Measurements from ENCODE around the gene HS3ST4. TPM values are rescaled to one million over a fixed set of nuclear protein-coding genes. Genes with fewer than 3 reads are reported as not detected.

HS3ST4 gene
- polyA plus RNA-seq, 1 donor from 2014 or later: 13.0 TPM

GRCh38 chr16:26134588-26134987 is 442.8 kb downstream of the HS3ST4 start:
- no peak overlapping the region for H3K27ac ChIP-seq (ENCODE audit: low read length)
- no peaks in the 10 kb centered on the region for H3K9me2 ChIP-seq (ENCODE audit: insufficient read depth, low read length)
- H3F3A ChIP-seq (ENCODE audit: insufficient read depth, low read length, poor library complexity, severe bottlenecking): no peaks in the 10 kb centered on the region
- H3K9ac ChIP-seq (ENCODE audit: low read length): no peak overlapping the region
- no peak overlapping the region for H3K4me3 ChIP-seq (ENCODE audit: low read length)
- no peaks in the 10 kb centered on the region for H4K20me1 ChIP-seq (ENCODE audit: insufficient read depth)
- H3K9me3 ChIP-seq (ENCODE audit: low read length): no peaks in the 10 kb centered on the region
- TF ChIP-seq CTCF (IDR thresholded peaks at IDR 0.05; ENCODE audit: poor library complexity, severe bottlenecking) (no peak), REST (IDR thresholded peaks at IDR 0.05; ENCODE audit: borderline replicate concordance) (no peak), POLR2AphosphoS5 (IDR thresholded peaks at IDR 0.05) (no peak), SMC3 (conservative IDR thresholded peaks at IDR 0.05; ENCODE audit: poor library complexity) (no peak), EP300 (conservative IDR thresholded peaks at IDR 0.05; ENCODE audit: poor library complexity, severe bottlenecking) (no peak), RAD21 (conservative IDR thresholded peaks at IDR 0.05) (no peak), EZH2 (IDR thresholded peaks at IDR 0.05; ENCODE audit: borderline replicate concordance, insufficient read depth, low read length, poor library complexity, severe bottlenecking) (no peak), MXI1 (conservative IDR thresholded peaks at IDR 0.05; ENCODE audit: poor library complexity, severe bottlenecking) (no peak), TAF1 (IDR thresholded peaks at IDR 0.05; ENCODE audit: low read depth) (no peak)
- H3K4me2 ChIP-seq (ENCODE audit: low read length): no peak overlapping the region
- H3K79me2 ChIP-seq (replicated peaks; ENCODE audit: insufficient read depth, low read length): no peaks in the 10 kb centered on the region
- no peaks in the 10 kb centered on the region for H3K27me3 ChIP-seq (ENCODE audit: insufficient read depth, low read depth, low read length)
- H3K36me3 ChIP-seq (ENCODE audit: insufficient read depth, low read length): no peaks in the 10 kb centered on the region
- no peak overlapping the region for H2AFZ ChIP-seq (ENCODE audit: low read depth, low read length)

- Histone ChIP-seq H3F3A (ENCODE audit: insufficient read depth, low read length, poor library complexity, severe bottlenecking) (no peaks in the 10 kb centered on the region), H3K79me2 (replicated peaks; ENCODE audit: insufficient read depth, low read length) (no peaks in the 10 kb centered on the region), H3K9me3 (ENCODE audit: low read length) (no peaks in the 10 kb centered on the region), H3K9me2 (ENCODE audit: insufficient read depth, low read length) (no peaks in the 10 kb centered on the region), H3K4me3 (ENCODE audit: low read length) (no peak overlapping the region), H3K27me3 (ENCODE audit: insufficient read depth, low read depth, low read length) (no peaks in the 10 kb centered on the region), H4K20me1 (ENCODE audit: insufficient read depth) (no peaks in the 10 kb centered on the region), H3K36me3 (ENCODE audit: insufficient read depth, low read length) (no peaks in the 10 kb centered on the region), H2AFZ (ENCODE audit: low read depth, low read length) (no peak overlapping the region), H3K27ac (ENCODE audit: low read length) (no peak overlapping the region), H3K4me2 (ENCODE audit: low read length) (no peak overlapping the region), H3K9ac (ENCODE audit: low read length) (no peak overlapping the region)
- TF ChIP-seq CTCF (IDR thresholded peaks at IDR 0.05; ENCODE audit: poor library complexity, severe bottlenecking): no peak
- TF ChIP-seq MXI1 (conservative IDR thresholded peaks at IDR 0.05; ENCODE audit: poor library complexity, severe bottlenecking): no peak
- TF ChIP-seq SMC3 (conservative IDR thresholded peaks at IDR 0.05; ENCODE audit: poor library complexity): no peak
- TF ChIP-seq RAD21 (conservative IDR thresholded peaks at IDR 0.05): no peak
- TF ChIP-seq TAF1 (IDR thresholded peaks at IDR 0.05; ENCODE audit: low read depth): no peak
- no peak for TF ChIP-seq EZH2 (IDR thresholded peaks at IDR 0.05; ENCODE audit: borderline replicate concordance, insufficient read depth, low read length, poor library complexity, severe bottlenecking)
- TF ChIP-seq POLR2AphosphoS5 (IDR thresholded peaks at IDR 0.05): no peak
- no peak for TF ChIP-seq EP300 (conservative IDR thresholded peaks at IDR 0.05; ENCODE audit: poor library complexity, severe bottlenecking)
- TF ChIP-seq REST (IDR thresholded peaks at IDR 0.05; ENCODE audit: borderline replicate concordance): no peak
Measured at GRCh38 chr16:26137956-26138355, 446.2 kb downstream of the HS3ST4 start.

All from neural cell (in vitro differentiated cells).